SU-DHL-6 (cell line): ENCODE data around the gene HSD17B8.

Experiments used
- H2AFZ ChIP-seq: fragments of 200-600 bp; sonication (generic); 2 replicates; pipeline ENCODE4 v1.6.1; 2014; ENCODE audit warnings: low read depth, mild to moderate bottlenecking, moderate library complexity, mixed read lengths, antibody characterized with exemption, low read length; ENCODE audit not compliant: severe bottlenecking
- H3F3A ChIP-seq: fragments of 200-600 bp; shearing (Covaris generic); 2 replicates; pipeline ENCODE4 v1.6.0; 2016; ENCODE audit warnings: antibody characterized with exemption, mild to moderate bottlenecking; ENCODE audit not compliant: insufficient read depth
- H3K27ac ChIP-seq: fragments of 200-600 bp; sonication (generic); 2 replicates; pipeline ENCODE4 v1.5.1; 2016; ENCODE audit warnings: low read depth, mild to moderate bottlenecking, low read length, moderate library complexity, mixed read lengths
- H3K27me3 ChIP-seq: fragments of 200-600 bp; sonication (generic), shearing (Covaris generic); 2 replicates; pipeline ENCODE4 v1.6.0; 2014; ENCODE audit warnings: mild to moderate bottlenecking, low read length
- H3K36me3 ChIP-seq: fragments of 200-600 bp; sonication (generic); 2 replicates; pipeline ENCODE4 v1.6.1; 2014; ENCODE audit warnings: mild to moderate bottlenecking, low read length, mixed read lengths
- H3K4me2 ChIP-seq: fragments of 300-600, 200-600 bp; shearing (Covaris generic), sonication (generic); 2 replicates; pipeline ENCODE4 v1.6.0; 2014; ENCODE audit warnings: low read length, low read depth, mild to moderate bottlenecking; ENCODE audit not compliant: poor library complexity, severe bottlenecking
- H3K4me3 ChIP-seq: fragments of 200-600 bp; sonication (generic); 2 replicates; pipeline ENCODE4 v1.5.1; 2014; ENCODE audit warnings: antibody characterized with exemption, low read length, mild to moderate bottlenecking, mixed read lengths; ENCODE audit not compliant: insufficient read depth, poor library complexity, severe bottlenecking
- H3K79me2 ChIP-seq: fragments of 200-600 bp; sonication (generic); 2 replicates; pipeline ENCODE4 v1.6.1; 2014; ENCODE audit warnings: mild to moderate bottlenecking, low read length, moderate library complexity; ENCODE audit not compliant: insufficient read depth
- H3K9ac ChIP-seq: fragments of 200-600 bp; sonication (generic); 2 replicates; pipeline ENCODE4 v1.7.0; 2014; ENCODE audit warnings: mild to moderate bottlenecking, low read length
- H3K9me2 ChIP-seq: fragments of 200-600 bp; sonication (generic); replicated peaks from 2 replicates; pipeline ENCODE4 v1.6.1; 2014; ENCODE audit warnings: low read length; ENCODE audit not compliant: insufficient read depth
- H3K9me3 ChIP-seq: fragments of 200-600 bp; sonication (generic); 2 replicates; pipeline ENCODE4 v1.6.1; 2014; ENCODE audit warnings: low read length, mixed read lengths; ENCODE audit not compliant: insufficient read depth
- H4K20me1 ChIP-seq: fragments of 200-600 bp; sonication (generic); 2 replicates; pipeline ENCODE4 v1.6.1; 2014; ENCODE audit warnings: low read depth, mild to moderate bottlenecking, antibody characterized with exemption, low read length, moderate library complexity, mixed read lengths
- EZH2phosphoT487 ChIP-seq: fragments of 200-600 bp; sonication (generic), shearing (Covaris generic); conservative IDR thresholded peaks from 2 replicates; pipeline ENCODE4 v1.6.1; 2018; ENCODE audit warnings: mild to moderate bottlenecking, antibody characterized with exemption, low read length, moderate library complexity, mixed read lengths
- TF ChIP-seq, protein P1 (sequence below): fragments of 200-600 bp; sonication (generic); IDR thresholded peaks from one replicate; pipeline ENCODE4 v1.5.1; 2017; ENCODE audit warnings: antibody characterized with exemption, mild to moderate bottlenecking, low read length, moderate library complexity; ENCODE audit not compliant: insufficient read depth, poor library complexity, severe bottlenecking

Gene HSD17B8

DNA sequence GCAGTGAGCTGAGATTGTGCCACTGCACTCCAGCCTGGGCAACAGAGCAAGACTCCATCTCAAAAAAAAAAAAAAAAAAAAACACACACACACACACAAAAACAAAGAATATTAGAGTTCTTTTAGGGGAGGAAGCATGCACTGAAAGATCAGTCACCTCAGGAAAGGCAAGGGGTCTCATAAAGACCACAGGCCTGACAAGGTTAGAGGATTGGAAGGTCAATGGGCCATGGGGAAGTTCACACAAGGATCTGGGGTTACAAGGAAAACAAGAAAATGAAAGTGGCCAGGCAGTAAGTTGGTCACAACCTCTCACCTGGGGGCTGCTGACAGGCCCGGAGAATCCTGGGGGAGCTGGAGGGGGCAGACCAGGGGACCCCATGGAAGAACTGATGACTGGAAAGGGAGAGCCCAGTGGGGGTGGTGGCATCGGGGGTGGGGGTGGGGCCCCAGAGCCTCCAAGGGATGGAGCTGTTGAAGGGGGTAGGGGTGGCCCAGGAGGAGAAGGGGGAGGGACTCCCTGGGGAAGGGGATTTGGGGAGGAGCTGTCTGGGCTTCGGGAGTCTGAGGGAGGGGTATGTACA lies 5.5 kb upstream of the HSD17B8 start:
- H3K79me2 ChIP-seq: peaks cover 33% of the 10 kb centered on the region
- peaks cover 37% of the 10 kb centered on the region for H3F3A ChIP-seq
- TF ChIP-seq, protein P1, sequence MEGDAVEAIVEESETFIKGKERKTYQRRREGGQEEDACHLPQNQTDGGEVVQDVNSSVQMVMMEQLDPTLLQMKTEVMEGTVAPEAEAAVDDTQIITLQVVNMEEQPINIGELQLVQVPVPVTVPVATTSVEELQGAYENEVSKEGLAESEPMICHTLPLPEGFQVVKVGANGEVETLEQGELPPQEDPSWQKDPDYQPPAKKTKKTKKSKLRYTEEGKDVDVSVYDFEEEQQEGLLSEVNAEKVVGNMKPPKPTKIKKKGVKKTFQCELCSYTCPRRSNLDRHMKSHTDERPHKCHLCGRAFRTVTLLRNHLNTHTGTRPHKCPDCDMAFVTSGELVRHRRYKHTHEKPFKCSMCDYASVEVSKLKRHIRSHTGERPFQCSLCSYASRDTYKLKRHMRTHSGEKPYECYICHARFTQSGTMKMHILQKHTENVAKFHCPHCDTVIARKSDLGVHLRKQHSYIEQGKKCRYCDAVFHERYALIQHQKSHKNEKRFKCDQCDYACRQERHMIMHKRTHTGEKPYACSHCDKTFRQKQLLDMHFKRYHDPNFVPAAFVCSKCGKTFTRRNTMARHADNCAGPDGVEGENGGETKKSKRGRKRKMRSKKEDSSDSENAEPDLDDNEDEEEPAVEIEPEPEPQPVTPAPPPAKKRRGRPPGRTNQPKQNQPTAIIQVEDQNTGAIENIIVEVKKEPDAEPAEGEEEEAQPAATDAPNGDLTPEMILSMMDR: no peak
- TF ChIP-seq EZH2phosphoT487: no peak
- H2AFZ ChIP-seq: no peak overlapping the region
- H3K4me2 ChIP-seq: peak overlapping the region; percentile 73
- peak overlapping the region; percentile 85 for H3K9ac ChIP-seq
- H3K9me2 ChIP-seq: no peaks in the 10 kb centered on the region
- peak overlapping the region; percentile 83; the same call in 1 of the 2 replicates for H3K27ac ChIP-seq
- H3K36me3 ChIP-seq: peaks cover 13% of the 10 kb centered on the region
- H3K9me3 ChIP-seq: no peaks in the 10 kb centered on the region
- peak overlapping the region; percentile 97 for H3K4me3 ChIP-seq
- no peaks in the 10 kb centered on the region for H3K27me3 ChIP-seq
- H4K20me1 ChIP-seq: no peaks in the 10 kb centered on the region

DNA sequence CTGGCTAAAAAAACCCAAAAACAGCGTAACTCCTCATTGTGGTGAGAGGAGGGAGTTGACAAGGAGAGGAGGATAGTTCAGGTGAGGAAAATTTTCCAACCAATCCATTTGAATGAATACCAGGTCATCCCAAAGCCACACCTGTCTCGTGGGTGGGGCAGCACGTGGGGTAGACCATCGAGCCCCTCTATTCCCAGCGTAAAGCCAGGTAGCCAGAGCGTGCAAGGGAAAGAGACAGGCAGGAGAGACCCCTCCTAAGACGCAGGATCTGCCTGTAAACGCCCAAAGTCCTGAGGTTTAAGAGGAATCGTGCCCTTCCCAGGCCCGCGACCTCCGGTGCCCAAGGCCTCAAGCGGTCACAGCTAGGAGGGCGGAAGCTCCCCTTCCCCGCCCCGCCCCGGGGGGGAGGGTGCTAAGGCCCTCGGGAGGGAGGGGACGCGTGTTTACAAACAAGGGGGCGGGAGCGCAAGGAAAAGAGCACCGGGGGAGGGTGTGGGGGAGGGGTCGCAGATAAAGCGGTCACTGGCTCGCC lies 4.7 kb upstream of the HSD17B8 start:
- H3K4me3 ChIP-seq: peak overlapping the region; percentile 97
- H3K9ac ChIP-seq: peak overlapping the region; percentile 85
- TF ChIP-seq EZH2phosphoT487: no peak
- TF ChIP-seq, protein P1: no peak
- no peaks in the 10 kb centered on the region for H3K9me3 ChIP-seq
- H3F3A ChIP-seq: peaks cover 39% of the 10 kb centered on the region
- peak overlapping the region; percentile 83 for H3K27ac ChIP-seq
- H3K36me3 ChIP-seq: peaks cover 13% of the 10 kb centered on the region
- peak overlapping the region; percentile 9 for H2AFZ ChIP-seq
- H3K9me2 ChIP-seq: no peaks in the 10 kb centered on the region
- peaks cover 33% of the 10 kb centered on the region for H3K79me2 ChIP-seq
- H3K27me3 ChIP-seq: no peaks in the 10 kb centered on the region
- peak overlapping the region; percentile 73 for H3K4me2 ChIP-seq
- no peaks in the 10 kb centered on the region for H4K20me1 ChIP-seq

DNA sequence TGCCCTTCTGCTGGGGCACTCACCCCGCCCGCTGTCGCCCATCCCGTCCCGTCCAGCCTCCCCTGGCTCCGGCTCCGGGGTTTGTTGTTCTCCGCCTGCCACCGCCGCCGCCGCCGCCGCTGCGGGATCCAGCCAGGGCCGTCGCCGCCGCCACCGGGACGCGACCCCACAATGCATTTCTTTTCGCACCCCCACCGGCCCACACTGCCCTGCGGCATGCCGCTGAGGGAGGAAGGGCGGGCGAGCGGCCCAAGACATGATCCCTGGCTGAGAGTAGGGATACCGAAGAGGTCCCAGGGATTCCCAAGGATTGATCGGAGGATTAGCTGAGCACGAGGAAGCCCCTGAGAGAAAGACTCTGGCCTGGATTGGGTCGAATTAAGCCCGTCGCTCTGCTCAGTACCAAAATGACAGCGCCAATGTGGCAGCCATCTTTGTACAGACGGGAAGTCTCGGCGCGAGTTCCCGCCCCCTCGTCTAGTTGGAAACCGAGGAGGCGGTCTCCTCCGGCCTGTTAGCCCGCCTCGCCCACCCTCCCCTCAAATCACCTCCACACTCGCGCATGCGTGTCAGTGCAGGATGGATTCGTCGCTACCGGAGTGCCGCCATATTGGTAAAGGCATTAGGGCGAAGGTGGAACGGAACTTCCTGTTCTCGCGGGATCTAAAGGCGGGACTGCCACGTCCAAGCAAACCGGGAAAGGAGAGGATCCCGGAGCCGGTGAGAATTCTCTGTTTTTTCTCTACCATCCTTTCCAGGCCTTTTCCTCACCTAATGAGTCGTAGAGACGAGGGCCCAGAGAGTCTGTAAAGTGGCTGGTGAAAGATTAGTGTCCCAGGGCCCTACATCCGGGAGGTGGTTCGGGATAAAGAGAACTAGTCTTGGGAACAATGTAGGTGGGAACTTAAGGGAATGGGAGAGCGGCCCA lies 4.0 kb upstream of the HSD17B8 start, which contains the start of the genes RXRB and SLC39A7:
Gene RXRB, minus strand, starts transcription at position 447 of the 928 bp plus-strand sequence. Its CDS starts 189 bp downstream, at position 258.
Gene SLC39A7, plus strand, starts transcription at position 649 of the 928 bp plus-strand sequence. CDS start 379 bp downstream, outside the sequence.
- Histone ChIP-seq H3K27me3 (no peaks in the 10 kb centered on the region), H3K9ac (peak within 1 kb of the TSS; percentile 85), H4K20me1 (no peaks in the 10 kb centered on the region), H3K79me2 (peaks cover 33% of the 10 kb centered on the region), H3K27ac (peak within 1 kb of the TSS; percentile 83), H3K9me3 (no peaks in the 10 kb centered on the region), H3F3A (peaks cover 41% of the 10 kb centered on the region), H2AFZ (peak within 1 kb of the TSS; percentile 84), H3K9me2 (no peaks in the 10 kb centered on the region), H3K4me3 (peak within 1 kb of the TSS; percentile 97), H3K4me2 (peak within 1 kb of the TSS; percentile 73), H3K36me3 (peaks cover 13% of the 10 kb centered on the region)
- TF ChIP-seq, protein P1: no peak
- no peak for TF ChIP-seq EZH2phosphoT487
